PC-3 (cell line): Measurements from ENCODE around the gene PSPC1.

Source experiments
- CTCF ChIP-seq: fragments of 300-600 bp; sonication (generic); conservative IDR thresholded peaks from 2 replicates; pipeline ENCODE4 v1.5.1; 2017; ENCODE audit warnings: antibody characterized with exemption, low read depth, mild to moderate bottlenecking, low read length
- EZH2 ChIP-seq: fragments of 300-600 bp; sonication (generic); IDR thresholded peaks from one replicate; pipeline ENCODE4 v1.6.1; 2017; ENCODE audit warnings: antibody characterized with exemption, mild to moderate bottlenecking, low read length; ENCODE audit not compliant: unreplicated experiment
- EZH2phosphoT487 ChIP-seq: fragments of 300-600 bp; sonication (generic); IDR thresholded peaks from 2 replicates; pipeline ENCODE4 v1.6.1; 2018; ENCODE audit warnings: mild to moderate bottlenecking, antibody characterized with exemption, low read length, borderline replicate concordance

- TF ChIP-seq EZH2, result no peak
- TF ChIP-seq CTCF, result no peak
- no peak for TF ChIP-seq EZH2phosphoT487
Measured at GRCh38 chr13:19674898-19675297, 107.8 kb downstream of the PSPC1 start.
